CD14-positive monocyte (primary cell): ENCODE data around the gene KLHL21. TPM values are rescaled to one million over a fixed set of nuclear protein-coding genes. Genes with fewer than 3 reads are reported as not detected.

ENCODE experiments used
- DNase-seq, 3 donors: peaks; one replicate each; pipeline ENCODE4 v3.0.0-alpha.2; 2011 to 2022
- H2AFZ ChIP-seq: 2 replicates; pipeline ENCODE4 v1.6.0; 2012; ENCODE audit warnings: mild to moderate bottlenecking, low read depth, low read length, inconsistent platforms; ENCODE audit not compliant: insufficient read depth, poor library complexity, severe bottlenecking
- H3K27ac ChIP-seq, 2 donors: 1 replicate in 1 of 2; 2 replicates in 1 of 2; pipeline ENCODE4 v1.5.1; 2012 to 2013; ENCODE audit warnings: low read length in 2 of 2, control low read depth in 1 of 2, inconsistent platforms in 1 of 2, low read depth in 1 of 2, mild to moderate bottlenecking in 1 of 2
- H3K27me3 ChIP-seq, 2 donors: one replicate each; pipeline versions ENCODE4 v1.6.0 to v1.6.1; 2011 to 2013; ENCODE audit warnings: low read length in 2 of 2; ENCODE audit not compliant: control insufficient read depth in 2 of 2, insufficient read depth in 2 of 2
- H3K36me3 ChIP-seq, 2 donors: replicated peaks in 1 of 2; 1 replicate in 1 of 2; 2 replicates in 1 of 2; pipeline versions ENCODE4 v1.5.1 to v1.6.1; 2012 to 2013; ENCODE audit warnings: low read length in 2 of 2, control low read depth in 1 of 2, inconsistent platforms in 1 of 2, mild to moderate bottlenecking in 1 of 2; ENCODE audit not compliant: insufficient read depth in 2 of 2, control insufficient read depth in 1 of 2
- H3K4me1 ChIP-seq, 2 donors: 1 replicate in 1 of 2; 2 replicates in 1 of 2; pipeline versions ENCODE4 v1.5.1 to v1.6.1; 2012 to 2013; ENCODE audit warnings: low read length in 2 of 2, control low read depth in 1 of 2, inconsistent platforms in 1 of 2, mild to moderate bottlenecking in 1 of 2, moderate library complexity in 1 of 2; ENCODE audit not compliant: insufficient read depth in 2 of 2, control insufficient read depth in 1 of 2
- H3K4me2 ChIP-seq: replicated peaks from 2 replicates; pipeline ENCODE3; 2012; ENCODE audit warnings: low read length, moderate library complexity, mild to moderate bottlenecking; ENCODE audit not compliant: poor library complexity, severe bottlenecking; ENCODE audit errors: extremely low read depth
- H3K4me3 ChIP-seq, 3 experiments: fragments of 200-600 bp in 1 of 3; sonication (generic) in 1 of 3; replicated peaks in 1 of 3; 1 replicate in 2 of 3; 2 replicates in 1 of 3; pipeline ENCODE4 v1.5.1; 2011 to 2013; ENCODE audit warnings: low read length in 3 of 3, mild to moderate bottlenecking in 3 of 3, control low read depth in 2 of 3, low read depth in 2 of 3, inconsistent platforms in 1 of 3, moderate library complexity in 1 of 3
- H3K79me2 ChIP-seq: 2 replicates; pipeline ENCODE4 v1.6.0; 2012; ENCODE audit warnings: mild to moderate bottlenecking, control low read depth, inconsistent platforms, low read length, moderate library complexity; ENCODE audit not compliant: insufficient read depth
- H3K9ac ChIP-seq: 2 replicates; pipeline ENCODE4 v1.6.0; 2017; ENCODE audit warnings: low read length, mild to moderate bottlenecking; ENCODE audit not compliant: insufficient read depth, poor library complexity, severe bottlenecking
- H3K9me3 ChIP-seq, 2 donors: replicated peaks in 1 of 2; 1 replicate in 1 of 2; 2 replicates in 1 of 2; pipeline versions ENCODE4 v1.5.1 to v1.6.1; 2012 to 2013; ENCODE audit warnings: low read length in 2 of 2, control low read depth in 1 of 2; ENCODE audit not compliant: control insufficient read depth in 1 of 2, insufficient read depth in 1 of 2
- H4K20me1 ChIP-seq: 2 replicates; pipeline ENCODE4 v1.6.0; 2012; ENCODE audit warnings: mild to moderate bottlenecking, low read length, control low read depth, moderate library complexity; ENCODE audit not compliant: insufficient read depth
- H3K27ac Mint-ChIP-seq, 7 donors: one replicate each; pipeline ENCODE4 v1.8.0; 2020; ENCODE audit warnings: mild to moderate bottlenecking in 7 of 7, mixed read lengths in 7 of 7, moderate library complexity in 6 of 7, inconsistent platforms in 2 of 7
- H3K27me3 Mint-ChIP-seq, 3 donors: one replicate each; pipeline ENCODE4 v1.8.0; 2021 to 2022; ENCODE audit warnings: low read depth in 3 of 3, mild to moderate bottlenecking in 3 of 3, mixed read lengths in 3 of 3, moderate library complexity in 3 of 3, inconsistent platforms in 1 of 3
- H3K36me3 Mint-ChIP-seq, 2 donors: one replicate each; pipeline ENCODE4 v1.8.0; 2020; ENCODE audit warnings: mixed read lengths in 2 of 2, inconsistent platforms in 1 of 2, mild to moderate bottlenecking in 1 of 2
- H3K4me1 Mint-ChIP-seq: one replicate; pipeline ENCODE4 v1.8.0; 2020; ENCODE audit warnings: mild to moderate bottlenecking, mixed read lengths
- H3K4me3 Mint-ChIP-seq, 2 donors: one replicate each; pipeline ENCODE4 v1.8.0; 2020; ENCODE audit warnings: mild to moderate bottlenecking in 2 of 2, mixed read lengths in 2 of 2, moderate library complexity in 1 of 2
- H3K9me3 Mint-ChIP-seq, 7 donors: one replicate each; pipeline ENCODE4 v1.8.0; 2020 to 2022; ENCODE audit warnings: mixed read lengths in 7 of 7, mild to moderate bottlenecking in 6 of 7, moderate library complexity in 6 of 7, inconsistent platforms in 2 of 7
- CTCF ChIP-seq: fragments of 200-600 bp; IDR thresholded peaks from one replicate; pipeline ENCODE4 v1.8.0; 2022; ENCODE audit warnings: antibody characterized with exemption, mild to moderate bottlenecking
- WGBS: methylation state at CpG from one replicate; pipeline ENCODE4 v1.1.5; 2013; ENCODE audit warnings: missing lambda C conversion rate; ENCODE audit not compliant: insufficient coverage; 5-methylcytosine and 5-hydroxymethylcytosine counted together
- intact Hi-C, 2 donors: fragments of 100-400 bp; cut with micrococcal nuclease; formaldehyde crosslinking; loops; one replicate each; pipeline versions ENCODE4 v1.15.0 to v1.15.1; 2023
- polyA plus RNA-seq, 3 donors: library from polyadenylated mRNA; depleted of rRNA in 1 of 3; unstranded in 2 of 3; stranded (reverse) in 1 of 3; fragments of 300-500 nt in 2 of 3; fragments of >200 nt in 1 of 3; fragmentation: Illumina TruSeq in 2 of 3; gene quantifications; 1 replicate in 2 of 3; 2 replicates in 1 of 3; pipeline ENCODE4 v1.2.3, GENCODE V29; 2012 to 2021

The KLHL21 gene
- polyA plus RNA-seq, 3 donors: 5.9 to 31.0 (median 7.3) TPM

- no peak overlapping the region for H3K4me2 ChIP-seq
- no peak overlapping the region for H3K9ac ChIP-seq
- no peak overlapping the region for H2AFZ ChIP-seq
- intact Hi-C loops: no loop called here
- no peaks in the 10 kb centered on the region for H3K27me3 ChIP-seq
- peaks cover 35 to 50% of the 10 kb centered on the region in 2 donors for H3K4me1 ChIP-seq
- H3K27ac ChIP-seq: no peak overlapping the region
- no peak overlapping the region for H3K4me3 Mint-ChIP-seq
- peaks cover 52% of the 10 kb centered on the region for H3K79me2 ChIP-seq
- H3K36me3 ChIP-seq: peaks cover 66 to 74% of the 10 kb centered on the region in 2 donors
- WGBS: 86% methylated on average over 11 of the region's 11 CpGs
- H3K9me3 Mint-ChIP-seq: peaks cover 0 to 2% (median 0%) of the 10 kb centered on the region in 7 donors
- H3K27ac Mint-ChIP-seq: peak overlapping the region in 1 of 7 donors; percentile 10
- H4K20me1 ChIP-seq: peaks cover 99% of the 10 kb centered on the region
- TF ChIP-seq CTCF: no peak
- H3K4me3 ChIP-seq: no peak overlapping the region
- peak in 1 of 3 donors; percentile 15 for DNase-seq
- peaks cover 57 to 85% of the 10 kb centered on the region in 2 donors for H3K36me3 Mint-ChIP-seq
- H3K9me3 ChIP-seq: no peaks in the 10 kb centered on the region
- H3K4me1 Mint-ChIP-seq: peaks cover 44% of the 10 kb centered on the region
- H3K27me3 Mint-ChIP-seq: no peaks in the 10 kb centered on the region
These were observed 7.5 kb downstream of the KLHL21 start for GRCh38 chr1:6594977-6595740.

- H3K27ac Mint-ChIP-seq: no peak overlapping the region
- H3K27ac ChIP-seq: no peak overlapping the region
- no peak overlapping the region for H3K4me3 Mint-ChIP-seq
- no peaks in the 10 kb centered on the region for H3K9me3 ChIP-seq
- no peak overlapping the region for H3K4me2 ChIP-seq
- H3K36me3 ChIP-seq: peaks cover 79 to 88% of the 10 kb centered on the region in 2 donors
- no peaks in the 10 kb centered on the region for H3K27me3 ChIP-seq
- no peaks in the 10 kb centered on the region for H3K27me3 Mint-ChIP-seq
- H3K9ac ChIP-seq: no peak overlapping the region
- no peak overlapping the region for H3K4me3 ChIP-seq
- no peak overlapping the region for H2AFZ ChIP-seq
- peaks cover 67 to 90% of the 10 kb centered on the region in 2 donors for H3K36me3 Mint-ChIP-seq
- H3K9me3 Mint-ChIP-seq: peaks cover 0 to 2% (median 0%) of the 10 kb centered on the region in 7 donors
- peaks cover 28 to 46% of the 10 kb centered on the region in 2 donors for H3K4me1 ChIP-seq
- intact Hi-C loops: no loop called here
- WGBS: 97% methylated on average over 7 of the region's 15 CpGs
- no peak for TF ChIP-seq CTCF
- H3K4me1 Mint-ChIP-seq: peaks cover 41% of the 10 kb centered on the region
- H3K79me2 ChIP-seq: peaks cover 40% of the 10 kb centered on the region
- peaks cover 100% of the 10 kb centered on the region for H4K20me1 ChIP-seq
- no peak for DNase-seq
These were observed 8.9 kb downstream of the KLHL21 start for GRCh38 chr1:6593810-6594209.
